Prostate gland (tissue), 2 donors: ENCODE results near the gene CD37. TPM values are rescaled to one million over a fixed set of nuclear protein-coding genes. Genes with fewer than 3 reads are reported as not detected.
"Not testable (repeated sequence)": the region's sequence is repeated elsewhere in the genome, so short reads cannot be mapped to it uniquely, and the experiment has no call there.

Source experiments
- DNase-seq: peaks from one replicate; pipeline ENCODE4 v3.0.0-alpha.2; 2019; ENCODE audit warnings: low spot score
- H3K27ac ChIP-seq, 2 donors: fragments of 200-600 bp; sonication (generic); 2 replicates each; pipeline ENCODE4 v1.5.1; 2017 to 2019
- H3K27me3 ChIP-seq: fragments of 200-600 bp; sonication (generic); replicated peaks from 2 replicates; pipeline ENCODE4 v1.5.1; 2019; ENCODE audit not compliant: insufficient read depth
- H3K36me3 ChIP-seq, 2 donors: fragments of 200-600 bp; sonication (generic); 1 replicate in 1 of 2; 2 replicates in 1 of 2; pipeline versions ENCODE4 v1.5.1 to v1.8.1; 2017 to 2019
- H3K4me1 ChIP-seq: fragments of 200-600 bp; sonication (generic); replicated peaks from 2 replicates; pipeline ENCODE4 v1.5.1; 2019
- H3K4me3 ChIP-seq, 2 donors: fragments of 200-600 bp; sonication (generic); 2 replicates each; pipeline ENCODE4 v1.5.1; 2017 to 2019
- H3K9me3 ChIP-seq: fragments of 200-600 bp; sonication (generic); 2 replicates; pipeline ENCODE4 v1.5.1; 2017
- CTCF ChIP-seq, 4 experiments: fragments of 200-600 bp in 2 of 4; fragments of 450-650 bp in 2 of 4; sonication (generic) in 2 of 4; IDR thresholded peaks; 1 replicate in 3 of 4; 2 replicates in 1 of 4; pipeline ENCODE4 v1.5.1; 2016 to 2019; ENCODE audit warnings: antibody characterized with exemption in 4 of 4, mild to moderate bottlenecking in 2 of 4, moderate library complexity in 2 of 4
- POLR2A ChIP-seq: fragments of 450-650 bp; IDR thresholded peaks from one replicate; pipeline ENCODE4 v1.6.1; 2016; ENCODE audit warnings: antibody characterized with exemption, mild to moderate bottlenecking
- POLR2AphosphoS5 ChIP-seq: sonication (generic); formaldehyde crosslinking; IDR thresholded peaks from one replicate; pipeline ENCODE4 v1.6.1; 2017; ENCODE audit warnings: antibody characterized with exemption
- WGBS: methylation state at CpG from one replicate; pipeline ENCODE4 v1.1.5; 2018; 5-methylcytosine and 5-hydroxymethylcytosine counted together
- intact Hi-C: fragments of 100-400 bp; cut with DNase I; formaldehyde crosslinking; loops from one replicate; pipeline ENCODE4 v1.14.2; 2022
- total RNA-seq, 2 donors: library from RNA; depleted of rRNA; stranded (reverse); fragments of >200 nt; gene quantifications; one replicate each; pipeline ENCODE4 v1.1.0, GENCODE V29; 2016

Gene CD37
- total RNA-seq, 2 donors from 2014 or later, result 9.5 to 21.4 TPM

DNA sequence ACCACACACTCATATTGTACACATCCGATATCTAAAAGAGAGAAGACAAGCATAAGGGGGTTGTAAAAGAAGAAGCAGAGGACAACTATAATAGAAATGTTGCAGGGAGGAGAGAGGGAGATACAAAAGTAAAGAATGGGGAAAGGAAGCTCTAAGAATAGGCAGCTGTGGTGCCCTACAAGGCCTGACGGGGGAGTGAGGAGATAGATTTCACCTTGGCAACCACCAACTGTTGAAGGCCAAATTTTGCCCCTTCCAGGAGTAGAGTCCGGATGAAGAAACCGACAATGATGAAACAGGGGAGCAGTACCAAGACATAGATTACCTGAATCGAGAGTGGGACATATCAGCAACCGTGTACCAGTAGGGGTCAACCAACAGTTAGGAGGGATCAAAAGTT is 26.1 kb upstream of the CD37 start:
- intact Hi-C loops, result no loop called here
- 92% methylated on average over 6 of the region's 6 CpGs for WGBS
- Histone ChIP-seq H3K4me3 (no peak overlapping the region), H3K36me3 (no peaks in the 10 kb centered on the region), H3K27me3 (no peaks in the 10 kb centered on the region), H3K4me1 (no peaks in the 10 kb centered on the region), H3K27ac (no peak overlapping the region), H3K9me3 (no peaks in the 10 kb centered on the region)
- TF ChIP-seq CTCF (IDR thresholded peaks at IDR 0.05) (no peak), POLR2AphosphoS5 (no peak), POLR2A (no peak)
- no peak for DNase-seq

- 95% methylated on average over 1 of the region's 1 CpG for WGBS
- Histone ChIP-seq H3K9me3 (no peaks in the 10 kb centered on the region), H3K27me3 (no peaks in the 10 kb centered on the region), H3K4me3 (no peak overlapping the region), H3K36me3 (no peaks in the 10 kb centered on the region), H3K4me1 (no peaks in the 10 kb centered on the region), H3K27ac (no peak overlapping the region)
- intact Hi-C loops, result no loop called here
- DNase-seq, result no peak
- TF ChIP-seq POLR2AphosphoS5, result no peak
- no peak for TF ChIP-seq CTCF (IDR thresholded peaks at IDR 0.05)
- TF ChIP-seq POLR2A, result no peak
These were observed 20.1 kb upstream of the CD37 start for GRCh38 chr19:49315111-49315510.

- Histone ChIP-seq H3K4me3 (no peak overlapping the region), H3K4me1 (no peaks in the 10 kb centered on the region), H3K9me3 (no peaks in the 10 kb centered on the region), H3K36me3 (no peaks in the 10 kb centered on the region), H3K27me3 (no peaks in the 10 kb centered on the region), H3K27ac (no peak overlapping the region)
- intact Hi-C loops, result no loop called here
- TF ChIP-seq POLR2AphosphoS5 (no peak), CTCF (IDR thresholded peaks at IDR 0.05) (no peak), POLR2A (no peak)
- DNase-seq, result no peak
These were observed 18.9 kb upstream of the CD37 start for GRCh38 chr19:49316284-49316683.

DNA sequence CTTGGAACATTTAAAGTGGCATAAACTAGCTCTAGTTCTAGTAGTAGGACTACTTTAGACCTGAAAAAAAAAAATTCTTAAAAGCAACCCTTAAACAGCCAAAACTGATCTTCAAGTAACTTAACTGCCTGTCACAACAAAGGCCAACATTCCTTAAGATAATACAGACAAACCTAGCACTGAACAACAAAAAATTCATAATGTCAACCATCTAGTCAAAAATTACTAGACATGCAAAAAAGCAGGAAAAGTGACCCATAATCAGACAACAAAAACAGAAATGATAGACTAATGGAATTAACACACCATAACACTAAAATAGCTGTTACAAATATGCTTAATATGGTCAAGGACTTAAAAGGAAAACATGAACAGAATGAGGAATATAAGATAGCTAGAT is 16.9 kb upstream of the CD37 start:
- H3K27me3 ChIP-seq, result no peaks in the 10 kb centered on the region
- no peaks in the 10 kb centered on the region for H3K4me1 ChIP-seq
- no peak for DNase-seq
- TF ChIP-seq POLR2A (no peak), CTCF (IDR thresholded peaks at IDR 0.05) (no peak)
- H3K36me3 ChIP-seq, result no peaks in the 10 kb centered on the region
- intact Hi-C loops, result no loop called here
- H3K4me3 ChIP-seq, result no peak overlapping the region
- no peak overlapping the region for H3K27ac ChIP-seq
- no peaks in the 10 kb centered on the region for H3K9me3 ChIP-seq

DNA sequence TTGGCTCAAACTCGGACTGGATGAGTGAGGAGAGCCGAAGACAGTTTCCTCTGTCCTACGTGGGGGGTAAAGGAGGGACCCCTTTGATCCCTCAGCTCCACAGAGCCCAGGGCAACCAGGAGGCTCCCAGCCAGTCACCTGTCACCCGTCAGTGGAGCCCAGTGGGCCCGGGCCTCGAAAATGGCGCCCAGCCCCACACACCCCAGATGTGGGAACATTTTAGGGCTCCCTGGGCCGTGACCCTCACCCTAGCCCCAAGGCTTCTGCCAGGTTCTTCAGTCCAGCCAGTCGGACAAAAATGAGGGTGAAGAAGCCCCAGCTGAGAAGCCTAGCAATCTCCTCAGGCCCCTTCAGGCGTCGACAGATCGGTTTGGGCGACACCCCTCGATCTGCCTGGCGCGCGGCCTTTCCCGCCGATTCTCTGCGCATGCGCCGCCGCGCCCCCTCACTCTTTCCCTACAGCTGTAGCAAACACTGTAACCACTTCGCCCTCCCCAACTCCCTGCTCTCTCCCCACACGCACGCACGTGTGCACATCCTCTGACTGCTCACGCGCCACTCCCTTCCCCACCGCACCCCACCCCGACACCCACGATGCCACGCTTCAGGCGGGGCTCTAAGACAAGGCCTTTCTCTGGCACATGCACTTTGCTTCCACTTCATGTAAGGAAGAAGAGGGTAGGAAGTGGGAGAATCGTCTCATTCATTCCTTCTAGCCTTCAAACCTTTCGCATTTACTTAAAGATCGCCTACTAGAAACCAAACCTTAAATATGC is 10.2 kb upstream of the CD37 start, which contains the start of gene SLC6A16:
Gene SLC6A16, minus strand, starts transcription at position 391 of the 776 bp plus-strand sequence. CDS start 13,844 bp downstream, outside the sequence.
- Histone ChIP-seq H3K9me3 (no peaks in the 10 kb centered on the region), H3K27ac (no peak within 1 kb of the TSS), H3K4me1 (no peaks in the 10 kb centered on the region), H3K27me3 (no peaks in the 10 kb centered on the region), H3K4me3 (no peak within 1 kb of the TSS), H3K36me3 (no peaks in the 10 kb centered on the region)
- intact Hi-C loops, result no loop called here
- WGBS, result 90% methylated on average over 38 of the region's 38 CpGs
- TF ChIP-seq POLR2AphosphoS5 (no peak), CTCF (IDR thresholded peaks at IDR 0.05) (no peak)
- no peak for DNase-seq

DNA sequence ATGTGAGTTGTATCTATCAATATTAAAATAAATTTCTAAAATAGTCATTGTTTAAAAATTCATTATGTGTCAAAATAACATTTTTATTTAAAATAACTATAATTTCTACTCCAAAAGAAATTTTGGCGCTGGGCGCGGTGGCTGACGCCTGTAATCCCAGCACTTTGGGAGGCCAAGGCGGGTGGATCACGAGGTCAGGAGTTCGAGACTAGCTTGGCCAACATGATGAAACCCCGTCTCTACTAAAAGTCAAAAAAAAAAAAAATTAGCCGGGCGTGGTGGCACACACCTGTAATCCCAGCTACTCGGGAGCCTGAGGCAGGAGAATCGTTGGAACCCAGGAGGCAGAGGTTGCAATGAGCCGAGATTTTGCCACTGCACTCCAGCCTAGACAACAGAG is 9.4 kb upstream of the CD37 start:
- H3K27me3 ChIP-seq, H3K4me3 ChIP-seq, H3K4me1 ChIP-seq, H3K27ac ChIP-seq, intact Hi-C loops, DNase-seq, H3K9me3 ChIP-seq, H3K36me3 ChIP-seq: not testable (repeated sequence)
- 96% methylated on average over 13 of the region's 13 CpGs for WGBS
